Measurements from ENCODE around the gene ZNF423.

DNA sequence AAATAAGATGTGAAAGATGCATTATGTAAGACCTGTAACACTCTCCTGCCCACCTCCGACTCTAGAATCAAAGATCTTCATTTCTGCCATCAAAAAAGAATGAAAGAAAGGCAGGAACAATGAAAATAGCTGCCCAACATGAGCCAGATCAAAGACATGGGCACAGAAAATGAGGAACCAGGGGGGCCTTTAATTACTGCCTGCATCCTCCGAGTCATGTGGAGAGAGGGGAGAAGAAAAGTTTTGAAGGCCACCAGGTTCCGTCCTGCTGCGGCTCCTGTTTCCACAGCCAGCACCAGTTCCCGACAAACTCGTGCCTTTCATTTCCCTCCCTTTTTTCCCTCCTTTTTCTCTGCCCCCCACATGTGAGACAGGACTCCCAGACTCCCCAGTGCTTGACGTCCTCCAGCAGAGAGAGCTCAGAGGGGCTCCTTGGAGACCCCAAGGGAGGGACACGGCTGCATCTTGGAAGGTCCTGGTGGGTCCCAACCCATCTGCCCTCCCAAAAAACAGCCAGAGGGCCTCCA is 168.4 kb downstream of the ZNF423 start:
- TF ChIP-seq CTCF (IDR thresholded peaks at IDR 0.05): no peak
- TF ChIP-seq POLR2A (IDR thresholded peaks at IDR 0.05): no peak
